HFFc6 (cell line): ENCODE results near the gene NXPH3. TPM values are rescaled to one million over a fixed set of nuclear protein-coding genes. Genes with fewer than 3 reads are reported as not detected.
"Not testable (repeated sequence)": the region's sequence is repeated elsewhere in the genome, so short reads cannot be mapped to it uniquely, and the experiment has no call there.

Experiments used
- DNase-seq: peaks from one replicate; pipeline ENCODE4 v3.0.0-alpha.2; 2018
- H3K27ac Mint-ChIP-seq: 2 replicates; pipeline ENCODE4 v1.8.0; 2020; ENCODE audit warnings: mild to moderate bottlenecking, mixed read lengths
- H3K27me3 Mint-ChIP-seq: 2 replicates; pipeline ENCODE4 v1.8.0; 2021; ENCODE audit warnings: mild to moderate bottlenecking, moderate library complexity, mixed read lengths; ENCODE audit not compliant: insufficient read depth
- H3K36me3 Mint-ChIP-seq: 2 replicates; pipeline ENCODE4 v1.8.0; 2021; ENCODE audit warnings: low read depth, mixed read lengths
- H3K4me1 Mint-ChIP-seq: 2 replicates; pipeline ENCODE4 v1.8.0; 2020; ENCODE audit warnings: low read depth, mixed read lengths
- H3K4me3 Mint-ChIP-seq: 2 replicates; pipeline ENCODE4 v1.8.0; 2020; ENCODE audit warnings: mild to moderate bottlenecking, moderate library complexity, mixed read lengths
- H3K9me3 Mint-ChIP-seq: 2 replicates; pipeline ENCODE4 v1.8.0; 2020; ENCODE audit warnings: mild to moderate bottlenecking, mixed read lengths
- total RNA-seq, 6 experiments: library from RNA; stranded (reverse); fragmentation: NEBNext Ultra II Directional; extraction: Animal tissue kit (Norgen Biotek cat#: 25700); gene quantifications; 2 replicates in 1 of 6; 3 replicates in 5 of 6; pipeline ENCODE4 v1.2.3, GENCODE V29; 2021
- TF ChIP-seq, protein P1 (sequence below): fragments of 200-600 bp; sonication (generic); IDR thresholded peaks from 2 replicates; pipeline ENCODE4 v1.5.0; 2021; ENCODE audit warnings: antibody characterized with exemption, mild to moderate bottlenecking

NXPH3 gene
- total RNA-seq, 6 experiments from 2014 or later = 0.59 to 2.3 (median 1.5) TPM

DNA sequence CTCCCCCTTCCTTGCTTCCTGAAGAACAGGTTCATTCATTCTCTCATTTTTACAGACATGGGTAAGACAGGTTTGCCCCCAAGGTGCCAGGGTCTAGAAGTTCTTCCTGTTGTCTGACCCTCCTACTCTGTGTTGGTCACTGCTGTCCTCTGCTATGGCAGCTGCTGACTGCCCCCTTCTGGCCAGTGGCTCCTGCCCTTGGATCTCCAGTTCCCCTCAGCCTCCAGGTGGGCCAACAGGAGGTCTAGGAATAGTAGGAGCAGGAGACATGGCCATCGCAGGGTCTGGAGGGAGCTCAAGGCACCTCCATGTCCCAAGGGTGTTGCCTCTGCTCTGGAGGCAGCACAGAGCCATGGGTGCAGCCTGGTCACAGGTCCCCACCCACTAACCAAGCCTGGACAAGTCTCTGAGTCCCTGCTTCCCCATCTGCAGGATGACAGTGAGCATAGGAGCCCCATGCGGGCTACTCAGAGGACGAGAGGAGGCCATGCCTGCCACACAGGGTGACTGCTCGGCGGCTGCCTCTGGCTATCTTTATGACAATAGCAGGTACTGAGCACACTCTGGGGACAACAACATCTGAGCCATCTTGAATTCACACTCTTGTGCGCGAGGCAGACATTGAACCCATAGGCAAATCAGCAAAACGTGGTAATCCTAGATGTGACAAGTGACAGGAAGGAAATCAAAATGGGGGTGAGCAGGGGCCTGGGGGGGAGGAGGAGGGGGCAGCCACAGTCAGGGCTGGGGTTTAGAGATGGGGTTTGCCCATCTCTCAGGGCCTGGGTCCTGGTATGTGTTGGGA is 27.0 kb upstream of the NXPH3 start:
- H3K36me3 Mint-ChIP-seq = no peaks in the 10 kb centered on the region
- peaks cover 21% of the 10 kb centered on the region for H3K27me3 Mint-ChIP-seq
- peak; percentile 28 for DNase-seq
- H3K4me3 Mint-ChIP-seq = no peak overlapping the region
- no peak overlapping the region for H3K27ac Mint-ChIP-seq
- H3K9me3 Mint-ChIP-seq = no peaks in the 10 kb centered on the region
- H3K4me1 Mint-ChIP-seq = no peaks in the 10 kb centered on the region
- TF ChIP-seq, protein P1, sequence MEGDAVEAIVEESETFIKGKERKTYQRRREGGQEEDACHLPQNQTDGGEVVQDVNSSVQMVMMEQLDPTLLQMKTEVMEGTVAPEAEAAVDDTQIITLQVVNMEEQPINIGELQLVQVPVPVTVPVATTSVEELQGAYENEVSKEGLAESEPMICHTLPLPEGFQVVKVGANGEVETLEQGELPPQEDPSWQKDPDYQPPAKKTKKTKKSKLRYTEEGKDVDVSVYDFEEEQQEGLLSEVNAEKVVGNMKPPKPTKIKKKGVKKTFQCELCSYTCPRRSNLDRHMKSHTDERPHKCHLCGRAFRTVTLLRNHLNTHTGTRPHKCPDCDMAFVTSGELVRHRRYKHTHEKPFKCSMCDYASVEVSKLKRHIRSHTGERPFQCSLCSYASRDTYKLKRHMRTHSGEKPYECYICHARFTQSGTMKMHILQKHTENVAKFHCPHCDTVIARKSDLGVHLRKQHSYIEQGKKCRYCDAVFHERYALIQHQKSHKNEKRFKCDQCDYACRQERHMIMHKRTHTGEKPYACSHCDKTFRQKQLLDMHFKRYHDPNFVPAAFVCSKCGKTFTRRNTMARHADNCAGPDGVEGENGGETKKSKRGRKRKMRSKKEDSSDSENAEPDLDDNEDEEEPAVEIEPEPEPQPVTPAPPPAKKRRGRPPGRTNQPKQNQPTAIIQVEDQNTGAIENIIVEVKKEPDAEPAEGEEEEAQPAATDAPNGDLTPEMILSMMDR = peak; percentile 84

- Mint-ChIP-seq H3K36me3 (no peaks in the 10 kb centered on the region), H3K4me3 (no peak overlapping the region), H3K27me3 (peaks cover 17% of the 10 kb centered on the region), H3K9me3 (no peaks in the 10 kb centered on the region), H3K27ac (no peak overlapping the region), H3K4me1 (no peaks in the 10 kb centered on the region)
- TF ChIP-seq, protein P1 = no peak
- DNase-seq = no peak
These were observed 26.4 kb upstream of the NXPH3 start for GRCh38 chr17:49549311-49549605.

- Mint-ChIP-seq H3K4me1 (no peaks in the 10 kb centered on the region), H3K27me3 (peaks cover 15% of the 10 kb centered on the region), H3K4me3 (no peak overlapping the region), H3K36me3 (no peaks in the 10 kb centered on the region), H3K27ac (no peak overlapping the region), H3K9me3 (no peaks in the 10 kb centered on the region)
- DNase-seq = no peak
- TF ChIP-seq, protein P1 = no peak
These were observed 25.7 kb upstream of the NXPH3 start for GRCh38 chr17:49549691-49550678.

DNA sequence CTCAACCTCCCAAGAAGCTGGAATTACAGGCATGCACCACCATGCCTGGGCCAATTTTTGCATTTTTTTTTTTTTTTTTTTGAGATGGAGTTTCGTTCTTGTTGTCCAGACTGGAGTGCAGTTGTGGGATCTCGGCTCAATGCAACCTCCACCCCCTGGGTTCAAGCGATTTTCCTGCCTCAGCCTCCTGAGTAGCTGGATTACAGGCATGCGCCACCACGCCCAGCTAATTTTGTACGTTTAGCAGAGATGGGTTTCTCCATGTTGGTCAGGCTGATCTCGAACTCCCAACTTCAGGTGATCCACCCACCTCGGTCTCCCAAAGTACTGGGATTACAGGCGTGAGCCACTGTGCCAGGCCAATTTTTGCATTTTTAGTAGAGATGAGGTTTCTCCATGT is 24.9 kb upstream of the NXPH3 start:
- not testable (repeated sequence) for H3K4me3 Mint-ChIP-seq, DNase-seq, H3K27ac Mint-ChIP-seq, H3K4me1 Mint-ChIP-seq, H3K9me3 Mint-ChIP-seq, H3K36me3 Mint-ChIP-seq
- peaks cover 14% of the 10 kb centered on the region for H3K27me3 Mint-ChIP-seq

- H3K4me3 Mint-ChIP-seq = no peak overlapping the region
These were observed 24.2 kb upstream of the NXPH3 start for GRCh38 chr17:49551221-49552069.

More at GRCh38 chr17:49551221-49552069, 24.2 kb upstream of the NXPH3 start:
- no peak for DNase-seq
- H3K27ac Mint-ChIP-seq = no peak overlapping the region
- H3K9me3 Mint-ChIP-seq = no peaks in the 10 kb centered on the region
- H3K36me3 Mint-ChIP-seq = no peaks in the 10 kb centered on the region
- TF ChIP-seq, protein P1 = no peak
- peaks cover 14% of the 10 kb centered on the region for H3K27me3 Mint-ChIP-seq
- no peaks in the 10 kb centered on the region for H3K4me1 Mint-ChIP-seq
